ENCODE data around the gene TMEM175. TPM values are rescaled to one million over a fixed set of nuclear protein-coding genes. Genes with fewer than 3 reads are reported as not detected.

The TMEM175 gene
- total and polyA plus RNA-seq, 4 donors, result 23.7 to 43.7 (median 27.4) TPM

DNA sequence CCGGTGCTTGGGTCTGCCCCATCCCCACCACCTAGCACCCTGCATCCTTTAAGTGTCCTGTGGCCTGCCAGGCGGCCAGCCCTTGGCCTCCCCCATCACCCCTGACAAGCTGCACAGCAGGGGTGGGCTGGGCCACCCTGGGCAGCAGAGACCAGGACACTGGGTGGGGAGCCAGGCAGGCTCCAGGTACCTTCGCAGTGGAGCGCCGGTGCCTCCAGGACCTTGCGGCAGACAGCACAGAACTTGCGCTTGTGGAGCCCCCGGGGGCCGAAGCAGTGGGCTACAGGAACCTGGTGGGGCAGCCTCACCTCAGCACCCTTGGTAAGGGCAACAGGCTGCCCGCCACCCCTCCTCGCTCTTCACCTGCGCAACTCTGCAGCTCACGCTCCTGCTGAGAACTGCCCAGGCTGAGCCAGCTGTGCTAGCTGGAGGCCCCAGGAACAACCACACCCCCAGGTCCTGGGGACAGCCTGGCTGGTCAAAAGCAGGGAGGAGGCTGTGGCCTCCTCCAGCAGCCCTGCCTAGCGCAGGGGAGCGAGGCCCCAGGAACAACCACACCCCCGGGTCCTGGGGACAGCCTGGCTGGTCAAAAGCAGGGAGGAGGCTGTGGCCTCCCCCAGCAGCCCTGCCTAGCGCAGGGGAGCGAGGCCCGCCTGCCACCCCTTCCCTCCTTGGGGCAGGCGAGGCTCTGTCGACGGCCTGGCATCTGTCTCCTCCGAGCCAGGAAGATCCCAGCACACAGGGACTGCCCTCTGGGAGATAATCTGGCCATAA, 36.5 kb downstream of the TMEM175 start:
- H3K27me3 ChIP-seq (ENCODE audit: control insufficient read depth in 3 of 3, insufficient read depth in 3 of 3, low read length in 2 of 3), result peaks cover 0 to 9% (median 0%) of the 10 kb centered on the region in 3 donors
- no peak overlapping the region for H3K9ac ChIP-seq (ENCODE audit: insufficient read depth in 1 of 2, low read length in 2 of 2)
- DNase-seq, result no peak
- no peak overlapping the region for H3K4me3 ChIP-seq
- H3K27ac ChIP-seq (ENCODE audit: low read depth in 1 of 2, low read length in 1 of 2), result no peak overlapping the region
- 91% methylated on average over 23 of the region's 23 CpGs for WGBS, 2 donors
- H3K4me1 ChIP-seq (ENCODE audit: control insufficient read depth in 5 of 5, insufficient read depth in 5 of 5, low read length in 5 of 5), result peaks cover 3 to 16% (median 5%) of the 10 kb centered on the region in 5 donors
- no peak for ATAC-seq (ENCODE audit: insufficient read depth, low FRiP score)
- TF ChIP-seq, protein P1, sequence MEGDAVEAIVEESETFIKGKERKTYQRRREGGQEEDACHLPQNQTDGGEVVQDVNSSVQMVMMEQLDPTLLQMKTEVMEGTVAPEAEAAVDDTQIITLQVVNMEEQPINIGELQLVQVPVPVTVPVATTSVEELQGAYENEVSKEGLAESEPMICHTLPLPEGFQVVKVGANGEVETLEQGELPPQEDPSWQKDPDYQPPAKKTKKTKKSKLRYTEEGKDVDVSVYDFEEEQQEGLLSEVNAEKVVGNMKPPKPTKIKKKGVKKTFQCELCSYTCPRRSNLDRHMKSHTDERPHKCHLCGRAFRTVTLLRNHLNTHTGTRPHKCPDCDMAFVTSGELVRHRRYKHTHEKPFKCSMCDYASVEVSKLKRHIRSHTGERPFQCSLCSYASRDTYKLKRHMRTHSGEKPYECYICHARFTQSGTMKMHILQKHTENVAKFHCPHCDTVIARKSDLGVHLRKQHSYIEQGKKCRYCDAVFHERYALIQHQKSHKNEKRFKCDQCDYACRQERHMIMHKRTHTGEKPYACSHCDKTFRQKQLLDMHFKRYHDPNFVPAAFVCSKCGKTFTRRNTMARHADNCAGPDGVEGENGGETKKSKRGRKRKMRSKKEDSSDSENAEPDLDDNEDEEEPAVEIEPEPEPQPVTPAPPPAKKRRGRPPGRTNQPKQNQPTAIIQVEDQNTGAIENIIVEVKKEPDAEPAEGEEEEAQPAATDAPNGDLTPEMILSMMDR (IDR thresholded peaks at IDR 0.05; ENCODE audit: control extremely low read depth, extremely low read depth), result no peak
- no peaks in the 10 kb centered on the region for H3K9me3 ChIP-seq (ENCODE audit: control insufficient read depth in 4 of 4, insufficient read depth in 3 of 4, low read length in 3 of 4)
- peaks cover 0 to 33% (median 0%) of the 10 kb centered on the region in 4 donors for H3K36me3 ChIP-seq (ENCODE audit: control insufficient read depth in 4 of 4, insufficient read depth in 4 of 4, low read length in 4 of 4)

DNA sequence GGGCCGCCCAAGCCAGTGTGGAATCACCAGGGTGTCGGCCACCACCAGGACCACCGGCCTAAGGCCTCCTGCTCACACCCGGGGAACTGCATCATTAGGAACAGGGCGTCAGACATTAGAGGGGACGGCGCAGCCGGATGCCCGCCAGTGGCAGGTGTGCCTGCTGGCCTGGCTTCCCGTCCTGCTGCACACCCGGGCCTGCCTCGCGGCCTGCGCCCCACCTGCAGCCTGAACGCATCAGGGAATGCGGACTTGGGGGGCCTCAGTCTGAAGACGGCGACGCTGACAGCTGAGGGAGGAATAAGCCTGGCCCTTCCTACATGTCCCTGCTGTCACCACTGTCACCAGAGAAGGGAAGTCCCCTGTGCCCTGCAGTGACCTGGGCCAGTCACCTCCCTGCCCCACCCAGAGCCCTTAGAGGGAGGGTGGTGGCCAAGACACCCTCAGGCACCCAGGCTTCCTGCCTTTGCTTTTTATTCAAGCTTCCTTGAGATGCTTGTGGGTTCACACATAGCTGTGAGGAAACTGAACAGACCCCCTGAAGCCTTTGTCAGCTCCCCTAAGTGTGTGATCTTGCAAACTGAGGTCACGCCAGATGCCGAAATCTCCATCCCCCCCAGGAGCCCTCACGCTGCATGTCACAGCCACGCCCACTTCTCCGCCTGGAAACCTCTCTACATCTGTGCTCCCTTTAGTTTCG, 37.9 kb downstream of the TMEM175 start:
- Histone ChIP-seq H3K36me3 (ENCODE audit: control insufficient read depth in 4 of 4, insufficient read depth in 4 of 4, low read length in 4 of 4) (peaks cover 0 to 21% (median 0%) of the 10 kb centered on the region in 4 donors), H3K4me1 (ENCODE audit: control insufficient read depth in 5 of 5, insufficient read depth in 5 of 5, low read length in 5 of 5) (peaks cover 3 to 18% (median 5%) of the 10 kb centered on the region in 5 donors), H3K9me3 (ENCODE audit: control insufficient read depth in 4 of 4, insufficient read depth in 3 of 4, low read length in 3 of 4) (no peaks in the 10 kb centered on the region), H3K4me3 (no peak overlapping the region), H3K9ac (ENCODE audit: insufficient read depth in 1 of 2, low read length in 2 of 2) (no peak overlapping the region), H3K27ac (ENCODE audit: low read depth in 1 of 2, low read length in 1 of 2) (no peak overlapping the region), H3K27me3 (ENCODE audit: control insufficient read depth in 3 of 3, insufficient read depth in 3 of 3, low read length in 2 of 3) (peaks cover 0 to 9% (median 0%) of the 10 kb centered on the region in 3 donors)
- TF ChIP-seq, protein P1 (IDR thresholded peaks at IDR 0.05; ENCODE audit: control extremely low read depth, extremely low read depth), result no peak
- ATAC-seq (ENCODE audit: insufficient read depth, low FRiP score), result no peak
- 91 to 95% methylated on average over 23 to 25 of the region's 25 CpGs for WGBS, 2 donors
- no peak for DNase-seq

DNA sequence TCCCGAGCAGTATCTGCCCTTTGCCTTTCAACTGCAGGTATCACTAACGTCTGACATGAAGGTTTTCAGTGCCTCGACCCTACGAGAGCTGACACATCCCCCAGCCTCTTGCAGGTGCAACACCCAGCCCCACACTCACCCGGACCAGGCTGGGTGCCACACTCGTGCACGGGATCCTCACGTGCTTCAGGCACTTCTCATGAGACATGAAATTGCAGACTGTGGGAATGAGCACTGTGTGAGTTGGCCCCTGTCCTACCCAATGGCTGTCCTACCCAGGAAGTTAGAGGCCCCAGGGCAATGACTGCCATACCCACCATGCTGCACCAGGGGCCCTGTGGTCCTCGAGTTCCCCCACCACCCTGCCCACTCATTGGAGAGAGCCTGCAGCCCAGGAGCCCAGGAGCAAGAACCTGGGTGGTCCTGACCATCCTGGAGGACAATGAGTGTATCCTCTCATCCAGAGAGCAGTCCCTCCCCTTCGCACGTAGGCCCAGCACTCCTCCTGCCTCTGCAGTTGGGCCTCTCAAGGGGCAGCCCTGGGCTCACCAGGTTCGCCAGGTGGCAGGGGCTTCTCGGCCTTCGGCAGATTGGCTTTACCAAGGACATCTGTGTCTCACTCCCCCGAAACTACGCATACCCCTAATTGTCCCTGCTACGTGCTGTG, 38.7 kb downstream of the TMEM175 start:
- TF ChIP-seq, protein P1 (IDR thresholded peaks at IDR 0.05; ENCODE audit: control extremely low read depth, extremely low read depth), result no peak
- H3K27me3 ChIP-seq (ENCODE audit: control insufficient read depth in 3 of 3, insufficient read depth in 3 of 3, low read length in 2 of 3), result peaks cover 0 to 9% (median 0%) of the 10 kb centered on the region in 3 donors
- no peak overlapping the region for H3K4me3 ChIP-seq
- peaks cover 0 to 13% (median 0%) of the 10 kb centered on the region in 4 donors for H3K36me3 ChIP-seq (ENCODE audit: control insufficient read depth in 4 of 4, insufficient read depth in 4 of 4, low read length in 4 of 4)
- no peak overlapping the region for H3K27ac ChIP-seq (ENCODE audit: low read depth in 1 of 2, low read length in 1 of 2)
- WGBS, 2 donors, result 80 to 89% methylated on average over 16 to 17 of the region's 17 CpGs
- no peak for DNase-seq
- H3K9me3 ChIP-seq (ENCODE audit: control insufficient read depth in 4 of 4, insufficient read depth in 3 of 4, low read length in 3 of 4), result no peaks in the 10 kb centered on the region
- H3K4me1 ChIP-seq (ENCODE audit: control insufficient read depth in 5 of 5, insufficient read depth in 5 of 5, low read length in 5 of 5), result peaks cover 3 to 18% (median 5%) of the 10 kb centered on the region in 5 donors
- no peak overlapping the region for H3K9ac ChIP-seq (ENCODE audit: insufficient read depth in 1 of 2, low read length in 2 of 2)
- ATAC-seq (ENCODE audit: insufficient read depth, low FRiP score), result no peak
